A549 treated with CpdA at 1 μM for 4 hours (cell line): ENCODE measurements around the gene NPEPL1. TPM values are rescaled to one million over a fixed set of nuclear protein-coding genes. Genes with fewer than 3 reads are reported as not detected.

Experiments used
- total RNA-seq: library from RNA; stranded (reverse); fragments of 200-300 nt; extraction: Qiagen RNA extraction; gene quantifications from 5 replicates; pipeline ENCODE4 v1.2.3, GENCODE V29; 2022; ENCODE audit warnings: low read depth

The NPEPL1 gene
- total RNA-seq, result 29.9 to 36.6 TPM (median 30.7 TPM) in 5 replicates

GRCh38 chr20:58692579-58693225 lies at the start of gene NPEPL1:
TSS of gene NPEPL1 (plus strand) at chr20:58692800. CDS start at chr20:58692901, 101 bp downstream.

GRCh38 chr20:58650776-58651558 lies 41.6 kb upstream of the NPEPL1 start, which contains the start of gene STX16:
TSS of gene STX16 (plus strand) at chr20:58651283. CDS start at chr20:58652007, 724 bp downstream.

Other genes with a start within 250 kb of the NPEPL1 start
- 0.06 to 0.09 TPM (median 0.07 TPM) in 5 replicates for gene APCDD1L, start 177.4 kb upstream of the NPEPL1 start, total RNA-seq
- gene STX16, start 41.5 kb upstream of the NPEPL1 start, total RNA-seq, result 34.2 to 41.1 TPM (median 36.8 TPM) in 5 replicates
- gene GNAS-AS1, start 158.1 kb downstream of the NPEPL1 start, total RNA-seq, result not detected in 5 replicates
- gene GNAS, start 159.9 kb downstream of the NPEPL1 start, total RNA-seq, result 684 to 769 TPM (median 714 TPM) in 5 replicates